NCI-H524 (cell line): ENCODE measurements around the gene TBC1D2B.
A peak's percentile ranks its signal among the peaks of the same experiment; 100 is the strongest.

Source experiments
- DNase-seq, 2 experiments: peaks; one replicate each; lab custom pipeline; 2025; lab: John Stamatoyannopoulos, UW

The TBC1D2B gene

DNA sequence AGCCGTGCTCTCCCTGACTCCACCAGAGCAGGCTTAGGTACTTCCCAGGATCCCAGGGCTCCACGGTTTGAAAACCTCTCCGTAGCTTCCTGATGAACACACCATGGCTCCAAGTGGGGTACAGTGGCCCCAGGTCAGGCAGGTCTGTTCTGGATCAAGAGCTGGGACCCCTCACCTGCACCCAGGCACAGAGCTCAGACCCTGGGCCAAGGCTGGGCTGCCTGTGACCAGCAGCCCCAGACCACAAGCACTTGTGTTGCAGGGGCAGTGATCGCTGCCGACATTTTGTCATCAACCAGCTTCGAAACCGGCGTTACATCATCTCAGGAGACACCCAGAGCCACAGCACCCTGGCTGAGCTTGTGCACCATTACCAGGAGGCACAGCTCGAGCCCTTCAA lies 20.2 kb upstream of the TBC1D2B start:
- no peak for DNase-seq

DNA sequence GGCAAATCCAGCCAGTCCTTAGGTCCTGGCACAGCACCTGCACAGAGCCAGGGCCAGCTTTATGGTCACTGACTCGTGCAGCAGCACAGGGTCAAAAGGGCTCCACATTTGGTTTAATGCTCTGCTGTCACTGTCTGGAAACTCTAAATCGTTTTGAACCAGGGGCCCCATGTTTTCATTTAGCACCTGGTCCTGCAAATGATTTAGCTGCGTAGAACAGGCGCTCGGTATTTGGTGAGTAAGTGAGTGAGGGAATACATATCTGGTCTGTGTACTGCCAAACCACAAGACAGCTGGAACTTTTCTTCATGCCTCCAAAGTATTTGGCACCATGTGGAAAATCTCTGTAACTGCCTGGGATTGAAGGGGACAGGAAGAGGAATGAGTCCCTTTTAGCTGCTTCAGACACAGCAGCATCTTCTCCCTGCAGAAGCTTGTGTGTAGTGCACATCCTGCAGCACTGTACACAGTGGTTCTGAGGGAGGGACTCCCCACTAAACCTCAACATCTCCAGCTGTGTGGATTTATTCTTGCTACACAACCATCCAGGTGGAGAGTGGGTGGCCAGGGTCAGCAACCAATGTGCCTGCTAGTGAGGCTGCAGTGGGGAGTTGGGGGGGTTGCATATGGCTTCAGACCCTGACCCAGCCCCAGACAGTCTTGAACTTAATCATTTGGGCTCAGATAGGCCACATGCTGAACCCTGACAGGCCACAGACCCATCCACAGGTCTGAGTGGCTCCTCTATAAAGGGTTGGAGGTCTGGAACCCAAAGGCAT lies 15.9 kb upstream of the TBC1D2B start:
- no peak for DNase-seq

DNA sequence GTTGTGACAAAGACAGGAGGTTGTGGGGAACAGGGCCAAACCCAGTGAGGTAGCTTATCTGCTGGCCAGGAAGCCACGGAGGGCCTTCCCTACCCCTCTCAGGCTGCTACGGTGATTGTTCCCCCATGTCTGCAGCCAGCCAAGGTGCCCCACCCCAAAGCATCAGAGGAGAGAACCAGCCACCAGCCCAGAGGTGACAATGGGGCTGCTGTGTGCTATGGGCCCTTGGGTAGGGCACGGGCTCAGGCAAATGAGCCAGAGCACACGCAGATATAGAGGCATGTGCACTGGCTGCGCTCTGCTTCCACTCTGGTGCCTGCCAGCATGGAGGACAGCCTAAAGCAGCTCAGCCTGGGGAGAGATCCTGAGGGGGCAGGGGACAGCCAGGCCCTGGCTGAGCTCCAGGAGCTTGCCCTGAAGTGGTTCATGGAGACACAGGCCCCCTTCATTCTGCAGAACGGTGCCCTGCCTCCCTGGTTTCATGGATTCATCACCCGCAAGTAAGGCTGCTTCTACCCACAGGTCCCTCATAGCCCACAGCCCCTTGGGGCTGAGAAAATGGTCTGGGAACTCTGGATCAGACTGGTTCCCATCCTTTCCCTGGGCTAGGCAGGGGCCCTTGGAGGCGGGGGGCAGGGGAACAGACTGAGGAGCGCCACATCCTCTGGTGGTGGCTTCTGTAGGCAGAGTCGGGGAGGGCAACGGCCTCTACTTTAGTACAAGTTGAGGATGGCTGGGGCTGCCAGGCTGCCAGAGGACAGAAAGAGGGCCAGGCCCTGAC lies 14.9 kb upstream of the TBC1D2B start, which contains the start of gene SH2D7:
TSS of gene SH2D7 (plus strand) at position 301 of the 781 bp plus-strand sequence. CDS start at position 325, 24 bp downstream.
- no peak for DNase-seq

DNA sequence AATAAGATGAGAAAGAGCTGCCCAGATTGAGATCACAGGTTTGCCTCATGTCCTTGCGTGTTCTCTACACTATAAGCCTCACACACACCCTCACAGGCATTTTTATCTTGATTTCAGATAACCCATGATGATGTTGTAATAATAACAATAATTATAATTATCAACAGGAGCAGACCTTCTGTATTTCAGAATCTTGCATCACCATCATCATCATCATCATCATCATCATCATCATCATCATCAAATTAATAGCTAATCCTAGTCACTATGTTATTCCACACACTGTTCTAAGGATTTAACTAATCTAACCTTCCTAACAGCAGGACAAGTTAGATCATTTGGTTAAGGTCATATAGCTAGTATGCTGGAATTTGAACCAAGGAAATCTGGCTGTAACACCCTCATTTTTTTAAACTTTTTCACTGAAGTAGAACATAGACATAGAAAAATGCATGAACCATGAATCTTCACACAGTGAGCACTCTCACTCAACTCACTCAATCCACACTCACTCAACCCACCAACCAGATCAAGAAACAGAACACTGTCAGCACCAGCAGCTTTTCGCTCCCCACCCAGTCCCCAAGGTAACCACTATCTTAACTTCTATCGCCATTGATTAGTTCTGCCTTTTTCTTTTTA lies 13.0 kb upstream of the TBC1D2B start:
- no peak for DNase-seq

DNA sequence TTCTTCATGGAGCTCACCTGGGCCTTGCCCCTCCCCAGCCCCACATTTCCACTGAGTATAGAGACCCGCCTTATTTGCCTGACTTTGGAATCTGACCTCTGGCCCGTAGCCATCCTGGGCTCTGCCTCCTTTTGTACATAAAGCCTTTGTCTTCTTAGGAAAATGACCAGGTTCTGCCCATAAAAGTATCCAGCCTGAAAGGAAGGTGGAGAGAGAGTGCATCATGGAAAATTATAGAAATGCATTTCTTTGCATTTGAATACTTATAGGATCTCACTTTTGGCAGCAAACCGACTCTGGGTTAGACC lies 11.2 kb upstream of the TBC1D2B start:
- no peak for DNase-seq

DNA sequence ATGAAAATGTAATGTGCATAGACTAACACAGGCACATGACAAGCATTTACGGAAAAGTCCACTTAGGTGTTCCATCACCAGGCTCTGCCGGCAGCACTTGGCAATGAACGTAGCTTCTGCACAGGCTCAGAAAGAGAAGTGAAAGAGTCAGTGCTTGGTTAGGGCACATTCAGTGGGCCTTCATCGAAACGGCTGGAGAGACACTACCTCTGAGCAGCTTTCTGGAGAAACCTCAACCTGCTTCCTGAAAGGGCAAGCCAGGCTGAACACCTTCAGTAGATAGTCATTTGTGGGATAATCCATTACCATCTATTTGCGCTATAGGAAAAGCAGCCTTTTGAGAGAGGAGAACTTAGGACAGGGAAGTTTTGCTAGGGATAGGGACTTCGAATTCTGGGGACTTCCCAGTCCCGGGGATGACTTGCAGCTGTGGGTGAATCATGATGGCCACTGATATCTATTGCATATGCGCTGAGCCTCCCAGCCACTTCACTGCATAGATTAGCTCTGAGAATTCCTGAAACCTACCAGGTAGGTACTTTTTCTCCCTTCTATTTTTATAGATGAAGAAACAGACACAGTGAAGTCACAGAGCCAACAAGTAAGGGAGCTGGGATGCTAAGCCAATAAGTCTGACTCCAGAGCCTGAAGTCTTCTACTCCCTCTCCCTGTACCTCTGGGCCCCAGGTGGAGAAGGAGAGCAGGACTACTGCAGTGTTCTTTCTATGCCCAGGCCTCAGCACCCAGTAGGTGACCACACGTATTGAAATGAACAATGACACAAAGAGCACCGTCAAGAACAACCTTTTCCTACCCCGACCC lies 10.7 kb upstream of the TBC1D2B start:
- DNase-seq, result no peak

DNA sequence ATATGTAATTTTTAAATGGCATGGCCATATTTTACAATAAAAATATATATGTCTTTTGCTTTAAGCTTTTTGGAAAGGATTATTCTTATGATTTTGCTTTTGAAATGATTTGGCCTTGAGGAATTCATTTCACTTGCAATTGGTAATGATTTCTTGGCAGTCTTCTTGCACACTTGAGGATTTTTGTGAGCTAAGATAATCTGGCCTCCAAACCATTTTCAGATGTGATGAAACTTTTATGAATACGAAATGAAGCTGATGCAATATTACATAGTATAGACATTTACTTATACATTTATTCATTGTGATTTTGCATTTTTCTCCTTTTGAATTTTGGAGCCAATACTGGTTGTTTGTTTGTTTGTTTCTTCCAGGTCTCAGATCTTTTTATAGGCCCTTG lies 8.4 kb upstream of the TBC1D2B start:
- DNase-seq, result no peak

DNA sequence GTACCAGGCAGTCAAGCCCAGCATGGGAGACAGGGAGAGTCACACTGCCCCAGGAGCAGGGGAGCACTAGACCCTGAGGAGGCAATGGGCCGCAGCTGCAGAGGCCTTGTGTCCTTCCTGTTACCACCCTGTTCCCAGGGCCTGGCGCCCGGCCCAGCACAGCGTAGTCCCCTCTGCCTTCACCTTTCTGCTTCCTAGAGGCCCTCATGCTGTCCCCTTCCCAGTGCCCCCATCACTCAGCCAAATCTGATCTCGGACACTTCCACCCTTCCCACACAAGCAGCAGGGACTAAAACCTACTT lies 6.9 kb upstream of the TBC1D2B start:
- DNase-seq, result no peak

DNA sequence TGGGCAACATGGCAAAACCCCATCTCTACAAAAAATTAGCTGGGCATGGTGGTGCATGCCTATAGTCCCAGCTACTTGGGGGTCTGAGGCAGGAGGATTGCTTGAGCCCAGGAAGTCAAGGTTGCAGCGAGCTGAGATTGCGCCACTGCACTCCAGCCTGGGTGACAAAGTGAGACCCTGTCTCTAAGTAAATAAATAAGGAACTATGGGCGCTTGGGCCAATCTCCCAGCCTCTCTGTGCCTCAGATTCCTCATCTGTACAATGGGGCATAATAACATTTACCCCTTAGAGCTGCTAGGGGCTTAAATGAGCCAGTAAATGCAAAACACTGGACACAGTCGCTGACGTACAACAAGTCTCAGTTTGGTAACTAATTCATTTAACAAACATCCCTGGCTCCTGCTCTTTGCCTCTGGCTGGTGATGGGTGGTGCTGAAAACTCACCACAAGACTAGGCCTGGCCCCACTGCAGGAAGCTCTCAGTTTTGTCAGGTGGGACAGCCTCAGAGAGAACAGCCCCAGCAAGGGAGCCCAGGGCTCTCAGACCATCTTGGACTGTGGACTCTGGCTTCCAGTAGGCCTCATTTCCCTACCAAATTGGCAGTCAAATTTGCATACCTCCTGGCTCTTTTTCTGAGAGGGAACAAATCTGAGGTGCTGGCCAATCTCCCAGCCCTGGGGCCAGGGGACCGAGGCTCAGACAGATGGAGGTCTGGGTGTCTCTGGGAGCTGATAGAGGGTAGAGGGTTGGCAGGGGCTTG lies 6.4 kb upstream of the TBC1D2B start:
- DNase-seq, result no peak

DNA sequence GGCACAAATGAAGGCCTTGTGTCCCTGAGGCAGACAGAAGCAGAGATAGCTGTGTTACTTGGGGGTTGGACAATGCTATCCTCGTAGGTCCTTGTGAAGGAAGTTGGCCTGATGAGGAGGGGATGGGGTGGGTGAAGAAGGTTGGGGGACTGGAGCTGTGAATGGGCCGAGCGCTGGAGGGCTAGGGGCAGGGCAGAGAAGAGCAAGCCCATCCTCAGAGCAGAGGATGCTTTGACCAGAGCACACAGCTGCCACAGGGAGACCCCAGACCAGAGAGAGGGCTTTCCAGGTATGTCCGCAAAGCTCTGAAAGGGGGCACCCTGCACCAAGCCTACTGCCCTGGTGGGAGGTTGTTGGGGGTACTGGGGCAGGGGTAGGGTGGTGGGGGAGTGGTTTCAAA lies 5.7 kb upstream of the TBC1D2B start:
- no peak for DNase-seq

DNA sequence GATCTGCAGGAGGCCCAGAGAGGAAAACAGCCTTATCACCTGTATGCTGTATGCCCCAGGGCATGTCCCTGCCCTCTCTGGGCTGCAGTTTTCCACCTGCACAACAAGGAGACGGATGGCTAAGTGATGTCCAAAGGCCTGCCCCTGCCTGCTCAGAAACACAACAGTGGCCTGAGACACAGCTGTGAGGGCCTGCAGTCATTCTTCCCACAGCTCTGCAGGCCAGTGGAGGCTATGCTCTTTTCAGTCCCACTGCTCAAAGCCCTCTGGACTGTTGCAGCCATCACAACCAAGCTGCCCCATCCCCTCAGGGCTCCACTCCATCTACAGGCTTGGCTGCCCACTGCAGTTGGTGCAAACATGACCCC lies 5.2 kb upstream of the TBC1D2B start:
- no peak for DNase-seq

DNA sequence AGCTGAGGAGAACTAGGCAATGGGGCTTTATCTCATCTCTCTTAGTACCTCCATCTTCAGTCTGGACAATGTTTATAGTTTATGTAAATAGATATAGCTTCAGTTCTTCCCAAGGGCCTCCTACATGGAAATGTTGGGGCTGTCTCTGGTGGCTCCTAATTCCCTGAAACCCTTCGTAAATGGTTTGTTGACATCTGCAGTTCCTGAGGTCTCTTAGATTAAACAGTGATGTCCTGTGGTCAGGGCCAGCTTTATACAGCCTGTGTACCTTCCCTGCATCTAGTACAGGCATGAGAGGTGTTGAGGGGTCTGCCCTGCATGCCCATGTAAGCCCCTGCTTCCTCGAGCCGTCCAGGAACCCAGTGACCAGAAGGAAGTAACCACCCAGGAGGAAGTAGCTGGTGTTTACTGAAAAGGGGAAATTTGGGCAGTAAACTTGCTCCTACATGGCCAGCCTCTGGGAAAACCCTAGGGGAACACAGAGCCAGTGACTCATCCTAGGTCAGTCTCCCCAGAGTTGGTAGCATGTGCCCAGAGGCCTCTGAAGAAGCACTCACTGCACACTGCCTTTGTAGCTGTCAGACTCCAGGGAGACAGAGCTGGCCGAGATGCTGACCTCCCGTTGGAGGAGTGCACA lies 4.7 kb upstream of the TBC1D2B start:
- no peak for DNase-seq

DNA sequence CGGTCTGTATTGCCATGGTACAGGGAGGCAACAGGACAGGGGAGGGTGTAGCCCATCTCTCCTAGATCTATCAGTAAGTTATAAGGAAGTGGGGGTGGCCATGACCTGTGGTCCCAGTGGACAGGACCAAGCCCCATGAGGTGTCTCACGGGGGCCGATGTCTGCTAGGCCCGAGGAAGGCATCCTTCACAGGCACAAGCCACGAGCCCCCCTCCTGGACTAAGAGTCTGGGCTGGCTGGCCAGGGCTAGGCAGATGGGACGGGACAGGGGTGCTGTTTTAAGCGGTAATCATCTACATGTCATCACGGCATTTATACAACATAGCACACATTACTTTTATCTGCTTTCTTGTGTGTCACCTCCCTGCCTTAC lies 2.6 kb upstream of the TBC1D2B start:
- no peak for DNase-seq

DNA sequence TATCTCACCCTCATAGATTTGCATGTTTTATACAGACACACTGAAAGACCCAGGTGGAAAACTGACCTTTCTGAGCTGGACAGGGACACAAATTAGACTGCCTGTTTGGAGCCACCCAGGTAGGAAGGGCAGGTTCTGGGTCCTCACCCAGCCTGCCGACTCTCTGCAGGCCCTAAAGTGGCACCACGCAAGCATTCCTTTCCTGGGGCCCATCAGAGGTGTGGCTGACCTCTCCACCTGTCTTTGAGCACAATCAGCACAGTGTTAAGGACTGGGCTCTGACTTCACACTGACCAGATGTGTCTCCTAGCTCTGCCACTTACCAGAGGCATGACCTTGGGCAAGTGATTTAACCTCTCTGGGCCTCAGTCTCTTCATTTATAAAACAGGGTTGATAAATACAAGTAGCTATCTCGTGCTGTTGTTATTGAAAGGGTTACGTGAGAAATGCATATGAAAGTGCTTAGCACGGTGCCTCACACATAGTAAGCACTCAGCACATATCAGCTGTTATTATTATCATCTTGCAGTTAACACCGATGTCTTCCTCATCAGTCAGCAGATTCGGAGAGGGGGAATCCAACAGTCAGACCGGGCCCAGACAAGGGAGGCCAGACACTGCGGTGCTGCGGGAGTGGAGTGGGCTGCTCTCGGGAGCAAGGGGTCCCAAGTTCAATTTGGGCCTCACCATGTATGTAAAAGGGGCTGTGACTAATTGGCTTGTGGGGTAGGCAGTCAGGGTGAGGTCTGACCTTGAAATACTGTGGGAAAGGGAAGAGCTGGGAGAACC lies 2.0 kb upstream of the TBC1D2B start:
- DNase-seq, result no peak

DNA sequence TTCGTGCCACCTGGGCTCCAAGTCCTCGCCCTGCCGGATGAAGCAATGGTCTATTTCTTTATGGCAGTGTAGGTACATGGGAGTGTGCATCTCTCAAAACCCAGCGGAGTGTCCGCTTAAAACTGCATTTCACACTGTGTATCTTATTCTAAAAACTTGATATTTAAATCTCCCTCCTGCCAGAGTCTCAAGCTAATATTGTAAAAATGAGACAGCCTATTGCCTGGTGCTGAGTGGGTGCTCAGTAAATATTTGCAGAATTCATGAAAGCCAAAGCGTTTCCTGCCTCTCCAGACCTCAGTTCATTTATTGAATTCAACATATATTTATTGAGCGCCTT lies 330 bp upstream of the TBC1D2B start:
- no peak for DNase-seq

DNA sequence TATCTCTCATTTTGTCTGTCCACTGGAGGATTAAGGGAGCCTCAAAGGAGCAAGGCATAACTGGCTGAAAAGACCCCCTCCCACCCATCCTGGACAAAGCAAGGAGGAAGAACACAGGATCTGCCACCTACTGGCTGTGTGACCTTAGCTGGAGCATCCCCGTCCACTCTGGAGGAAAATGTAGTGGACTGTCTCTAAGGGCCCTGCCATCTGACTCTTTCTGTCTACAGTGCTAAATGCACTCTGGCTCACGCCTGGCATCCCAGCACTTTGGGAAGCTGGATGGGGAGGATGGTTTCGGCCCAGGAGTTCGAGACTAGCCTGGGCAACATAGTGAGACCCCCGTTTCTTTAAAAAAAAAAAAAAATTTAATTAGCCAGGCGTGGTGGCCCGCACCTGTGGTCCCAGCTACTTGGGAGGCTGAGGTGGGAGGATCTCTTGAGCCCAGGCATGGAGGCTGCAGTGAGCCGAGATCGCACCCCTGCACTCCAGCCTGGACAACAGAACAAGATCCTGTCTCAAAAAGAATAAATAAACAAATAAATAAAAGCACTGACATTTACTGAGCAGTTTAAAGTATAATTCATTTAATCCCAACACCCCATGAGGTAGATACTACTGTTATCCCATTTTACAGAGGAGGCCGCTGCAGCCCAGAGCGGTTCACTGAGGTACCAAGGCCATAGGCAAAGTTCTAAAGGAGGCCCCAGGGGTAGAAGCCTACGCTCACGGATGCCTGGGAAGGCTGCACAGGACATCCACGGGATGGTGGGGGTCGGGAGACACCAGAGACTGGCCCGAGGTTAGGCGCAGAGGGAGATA lies 1.1 kb downstream of the TBC1D2B start:
- DNase-seq, result peak in 1 of 2 experiments; percentile 59

DNA sequence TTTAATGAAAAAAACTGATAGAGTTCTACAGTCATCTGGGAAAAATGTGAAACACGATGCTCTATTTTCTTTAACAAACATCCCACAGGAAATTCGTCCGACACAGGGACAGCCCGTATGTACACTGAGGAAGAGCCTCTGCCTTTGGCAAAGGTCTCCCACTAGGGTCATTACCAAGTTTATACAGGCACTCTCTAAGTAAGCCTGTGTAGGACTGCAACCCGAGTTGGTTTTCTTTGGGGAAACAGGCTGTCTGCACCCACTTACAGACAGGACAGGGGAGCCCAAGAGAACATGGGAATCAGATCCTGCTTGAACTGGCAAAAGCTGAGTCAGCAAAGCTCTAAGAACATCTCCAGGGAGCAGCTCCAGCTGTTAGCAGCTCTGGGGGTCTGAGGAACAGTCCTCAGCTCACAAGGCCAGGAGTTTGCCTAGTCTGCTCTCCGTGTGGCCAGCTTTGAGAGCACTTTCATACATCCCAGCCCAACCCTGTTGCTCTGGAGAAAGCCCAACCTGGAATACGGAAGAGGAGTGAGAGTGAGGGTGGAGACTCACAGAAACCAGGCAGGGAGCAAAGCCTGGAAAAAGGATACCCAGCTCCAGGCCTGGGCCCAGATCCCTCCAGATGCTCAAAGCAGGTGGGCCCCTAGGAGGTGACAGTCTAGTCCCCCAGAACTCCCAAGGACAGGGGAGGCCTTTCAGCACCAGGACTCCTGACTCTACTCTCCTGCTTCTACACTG lies 1.9 kb downstream of the TBC1D2B start:
- peak in 1 of 2 experiments; percentile 72 for DNase-seq

DNA sequence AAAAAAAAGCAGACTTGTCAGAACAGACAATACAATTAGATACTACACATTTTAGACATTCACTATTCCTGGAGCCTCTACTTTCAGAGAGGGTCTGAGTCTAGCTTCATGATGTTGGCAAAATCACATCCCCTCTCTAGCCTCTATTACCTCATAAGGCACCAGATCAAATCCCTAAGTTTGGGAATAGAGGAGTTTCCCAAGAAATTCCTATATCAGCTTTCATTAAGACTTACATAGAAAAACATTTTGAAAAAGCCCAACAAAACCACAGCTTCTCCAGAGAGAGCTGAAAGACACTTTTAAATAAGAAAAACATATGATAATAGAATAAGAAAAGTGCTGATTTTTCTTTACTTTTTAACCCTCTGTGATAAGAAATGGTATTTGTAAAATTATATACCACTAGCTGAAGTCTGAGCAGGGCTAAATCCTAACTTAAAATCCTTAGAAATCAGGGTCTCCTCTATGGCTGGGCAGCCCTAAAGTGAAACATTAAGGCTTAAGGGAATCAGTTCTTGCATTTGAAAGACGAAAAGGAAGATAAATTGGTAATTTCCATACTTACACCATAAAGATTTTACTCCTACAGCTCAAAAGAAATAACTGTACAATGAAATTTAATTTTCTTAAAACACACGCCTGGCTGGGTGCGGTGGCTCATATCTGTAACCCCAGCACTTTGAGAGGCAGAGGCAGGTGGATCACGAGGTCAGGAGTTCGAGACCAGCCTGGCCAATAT lies 4.3 kb downstream of the TBC1D2B start:
- no peak for DNase-seq
